ENCODE measurements around the gene MAPK10. TPM values are rescaled to one million over a fixed set of nuclear protein-coding genes. Genes with fewer than 3 reads are reported as not detected.

Gene MAPK10
- total RNA-seq, 4 donors from 2014 or later = 0.15 to 1.5 (median 0.35) TPM; not detected in 1

GRCh38 chr4:86044593-86044985 is 315.3 kb downstream of the MAPK10 start:
- ATAC-seq (no peak), DNase-seq (no peak)
- Histone ChIP-seq H3K36me3 (no peaks in the 10 kb centered on the region), H3K27ac (no peak overlapping the region), H3K27me3 (no peaks in the 10 kb centered on the region), H3K4me3 (no peak overlapping the region), H3K9me3 (no peaks in the 10 kb centered on the region), H3K4me1 (peaks cover 0 to 4% of the 10 kb centered on the region in 2 donors)
- no peak for TF ChIP-seq CTCF (IDR thresholded peaks at IDR 0.05 in 4 of 5, conservative IDR thresholded peaks at IDR 0.05 in 1 of 5)
- TF ChIP-seq POLR2A (IDR thresholded peaks at IDR 0.05) = no peak
- in situ Hi-C loops (cut with MboI; ENCODE audit: low sequenced_read_pairs in 4 of 4) (loop anchor here in 1 of 4 donors (10.0 kb wide), 1 partner anchor 960 kb away; no protein-coding TSS in a partner anchor), intact Hi-C loops (cut with DNase I; ENCODE audit: low total_unique reads) (loop anchor here (5.0 to 10.0 kb wide), 3 partner anchors 250 to 960 kb away; no protein-coding TSS in a partner anchor)

- TF ChIP-seq POLR2A (IDR thresholded peaks at IDR 0.05) (no peak), CTCF (IDR thresholded peaks at IDR 0.05 in 4 of 5, conservative IDR thresholded peaks at IDR 0.05 in 1 of 5) (peak; percentile 28 to 68 (median 56))
- in situ Hi-C loops (cut with MboI; ENCODE audit: low sequenced_read_pairs in 4 of 4) = loop anchor here in 1 of 4 donors (10.0 kb wide), 1 partner anchor 959 kb away; no protein-coding TSS in a partner anchor
- ATAC-seq = peak; percentile 46 to 56
- no peaks in the 10 kb centered on the region for H3K36me3 ChIP-seq
- no peaks in the 10 kb centered on the region for H3K9me3 ChIP-seq
- DNase-seq = no peak
- no peak overlapping the region for H3K27ac ChIP-seq
- H3K27me3 ChIP-seq = no peaks in the 10 kb centered on the region
- intact Hi-C loops (cut with DNase I; ENCODE audit: low total_unique reads) = loop anchor here (5.0 to 10.0 kb wide), 3 partner anchors 249 to 959 kb away; no protein-coding TSS in a partner anchor
- no peak overlapping the region for H3K4me3 ChIP-seq
- H3K4me1 ChIP-seq = peaks cover 0 to 4% of the 10 kb centered on the region in 2 donors
Measured at GRCh38 chr4:86043755-86044592, 315.9 kb downstream of the MAPK10 start.

GRCh38 chr4:86038037-86038436 is 321.8 kb downstream of the MAPK10 start:
- no peak for ATAC-seq
- Histone ChIP-seq H3K27ac (no peak overlapping the region), H3K36me3 (no peaks in the 10 kb centered on the region), H3K4me3 (no peak overlapping the region), H3K9me3 (no peaks in the 10 kb centered on the region), H3K27me3 (no peaks in the 10 kb centered on the region), H3K4me1 (peaks cover 6 to 10% of the 10 kb centered on the region in 2 donors)
- intact Hi-C loops (cut with DNase I; ENCODE audit: low total_unique reads) = loop anchor here (10.0 kb wide), 1 partner anchor 213 kb away; no protein-coding TSS in a partner anchor
- DNase-seq = no peak
- TF ChIP-seq CTCF (IDR thresholded peaks at IDR 0.05 in 4 of 5, conservative IDR thresholded peaks at IDR 0.05 in 1 of 5) = no peak
- TF ChIP-seq POLR2A (IDR thresholded peaks at IDR 0.05) = no peak
- in situ Hi-C loops (cut with MboI; ENCODE audit: low sequenced_read_pairs in 4 of 4) = no loop called here

GRCh38 chr4:86036736-86037135 is 323.1 kb downstream of the MAPK10 start:
- TF ChIP-seq POLR2A (IDR thresholded peaks at IDR 0.05) (no peak), CTCF (IDR thresholded peaks at IDR 0.05 in 4 of 5, conservative IDR thresholded peaks at IDR 0.05 in 1 of 5) (no peak)
- H3K4me1 ChIP-seq = peaks cover 6 to 10% of the 10 kb centered on the region in 2 donors
- no peak overlapping the region for H3K4me3 ChIP-seq
- no peaks in the 10 kb centered on the region for H3K9me3 ChIP-seq
- intact Hi-C loops (cut with DNase I; ENCODE audit: low total_unique reads) = loop anchor here (10.0 kb wide), 1 partner anchor 212 kb away; no protein-coding TSS in a partner anchor
- in situ Hi-C loops (cut with MboI; ENCODE audit: low sequenced_read_pairs in 4 of 4) = no loop called here
- no peaks in the 10 kb centered on the region for H3K27me3 ChIP-seq
- no peaks in the 10 kb centered on the region for H3K36me3 ChIP-seq
- DNase-seq (no peak), ATAC-seq (no peak)
- no peak overlapping the region for H3K27ac ChIP-seq
